ENCODE data around the gene SPATS2. TPM values are rescaled to one million over a fixed set of nuclear protein-coding genes. Genes with fewer than 3 reads are reported as not detected.

The SPATS2 gene
- total RNA-seq, 2 experiments from 2014 or later = 22.7 to 36.4 TPM

- CTCF ChIA-PET (ENCODE audit: unreplicated experiment) = no interaction called here
- no peak overlapping the region for H3K4me2 ChIP-seq (ENCODE audit: low read length)
- H3K4me3 ChIP-seq (ENCODE audit: low read depth, low read length, poor library complexity, severe bottlenecking) = no peak overlapping the region
- H3K9me3 ChIP-seq (ENCODE audit: low read length) = no peaks in the 10 kb centered on the region
- DNase-seq (ENCODE audit: low spot score) = no peak
- H3K4me1 ChIP-seq (ENCODE audit: insufficient read depth, low read length, poor library complexity, severe bottlenecking) = no peaks in the 10 kb centered on the region
- H3K9me2 ChIP-seq (ENCODE audit: insufficient read depth, low read length) = no peaks in the 10 kb centered on the region
- BruUV-seq (replicated peaks) = no TSS peak
- no peak overlapping the region for H3K27ac ChIP-seq (ENCODE audit: low read depth, low read length, poor library complexity, severe bottlenecking)
- no peak overlapping the region for H2AFZ ChIP-seq (ENCODE audit: low read length)
- intact Hi-C loops (cut with micrococcal nuclease; ENCODE audit: unreplicated experiment) = no loop called here
- no peak for TF ChIP-seq CTCF (conservative IDR thresholded peaks at IDR 0.05; ENCODE audit: low read length)
- TF ChIP-seq EZH2phosphoT487 (IDR thresholded peaks at IDR 0.05; ENCODE audit: borderline replicate concordance, low read depth, low read length) = no peak
- 0 out of 2 replicates have a peak, but pooled peaks cover 3% of the 10 kb centered on the region for H3K79me2 ChIP-seq (ENCODE audit: insufficient read depth, low read depth, low read length)
- H4K20me1 ChIP-seq (ENCODE audit: insufficient read depth, low read length) = 0 out of 2 replicates have a peak, but pooled peaks cover 4% of the 10 kb centered on the region
- POLR2A ChIA-PET = interaction anchor here (1.2 kb wide), 1 partner anchor 14 kb away, joined by 3 read pairs; no protein-coding TSS in a partner anchor
- peaks cover 11% of the 10 kb centered on the region; the same call in 1 of the 2 replicates for H3K36me3 ChIP-seq (ENCODE audit: insufficient read depth, low read length)
These were observed 48.3 kb downstream of the SPATS2 start for GRCh38 chr12:49415521-49415970.

- ChIA-PET CTCF (ENCODE audit: unreplicated experiment) (no interaction called here), POLR2A (interaction anchor here (0.6 to 0.7 kb wide), 2 partner anchors 13 to 42 kb away, joined by 3 to 4 read pairs; no protein-coding TSS in a partner anchor)
- 0 out of 2 replicates have a peak, but pooled peaks cover 4% of the 10 kb centered on the region for H4K20me1 ChIP-seq (ENCODE audit: insufficient read depth, low read length)
- H3K4me1 ChIP-seq (ENCODE audit: insufficient read depth, low read length, poor library complexity, severe bottlenecking) = no peaks in the 10 kb centered on the region
- H3K4me3 ChIP-seq (ENCODE audit: low read depth, low read length, poor library complexity, severe bottlenecking) = no peak overlapping the region
- no peak overlapping the region for H3K27ac ChIP-seq (ENCODE audit: low read depth, low read length, poor library complexity, severe bottlenecking)
- H3K4me2 ChIP-seq (ENCODE audit: low read length) = no peak overlapping the region
- intact Hi-C loops (cut with micrococcal nuclease; ENCODE audit: unreplicated experiment) = no loop called here
- 0 out of 2 replicates have a peak, but pooled peaks cover 3% of the 10 kb centered on the region for H3K79me2 ChIP-seq (ENCODE audit: insufficient read depth, low read depth, low read length)
- BruUV-seq (replicated peaks) = no TSS peak
- DNase-seq (ENCODE audit: low spot score) = no peak
- no peak overlapping the region for H2AFZ ChIP-seq (ENCODE audit: low read length)
- H3K9me3 ChIP-seq (ENCODE audit: low read length) = no peaks in the 10 kb centered on the region
- 0 out of 2 replicates have a peak, but pooled peaks cover 5% of the 10 kb centered on the region for H3K36me3 ChIP-seq (ENCODE audit: insufficient read depth, low read length)
- TF ChIP-seq EZH2phosphoT487 (IDR thresholded peaks at IDR 0.05; ENCODE audit: borderline replicate concordance, low read depth, low read length) (no peak), CTCF (conservative IDR thresholded peaks at IDR 0.05; ENCODE audit: low read length) (no peak)
- no peaks in the 10 kb centered on the region for H3K9me2 ChIP-seq (ENCODE audit: insufficient read depth, low read length)
These were observed 49.6 kb downstream of the SPATS2 start for GRCh38 chr12:49416892-49417291.

GRCh38 chr12:49417558-49417957 lies 50.3 kb downstream of the SPATS2 start:
- intact Hi-C loops (cut with micrococcal nuclease; ENCODE audit: unreplicated experiment) = no loop called here
- POLR2A ChIA-PET = interaction anchor here (0.6 to 0.7 kb wide), 3 partner anchors 18 to 95 kb away, joined by 3 read pairs; partner anchors contain the start of gene TROAP
- BruUV-seq (replicated peaks) = no TSS peak
- H3K36me3 ChIP-seq (ENCODE audit: insufficient read depth, low read length) = 0 out of 2 replicates have a peak, but pooled peaks cover 5% of the 10 kb centered on the region
- H4K20me1 ChIP-seq (ENCODE audit: insufficient read depth, low read length) = 0 out of 2 replicates have a peak, but pooled peaks cover 4% of the 10 kb centered on the region
- no peak overlapping the region for H3K4me3 ChIP-seq (ENCODE audit: low read depth, low read length, poor library complexity, severe bottlenecking)
- TF ChIP-seq EZH2phosphoT487 (IDR thresholded peaks at IDR 0.05; ENCODE audit: borderline replicate concordance, low read depth, low read length) (no peak), CTCF (conservative IDR thresholded peaks at IDR 0.05; ENCODE audit: low read length) (no peak)
- no peaks in the 10 kb centered on the region for H3K9me2 ChIP-seq (ENCODE audit: insufficient read depth, low read length)
- no peak overlapping the region for H3K4me2 ChIP-seq (ENCODE audit: low read length)
- no peak for DNase-seq (ENCODE audit: low spot score)
- no peak overlapping the region for H2AFZ ChIP-seq (ENCODE audit: low read length)
- 0 out of 2 replicates have a peak, but pooled peaks cover 3% of the 10 kb centered on the region for H3K79me2 ChIP-seq (ENCODE audit: insufficient read depth, low read depth, low read length)
- H3K9me3 ChIP-seq (ENCODE audit: low read length) = no peaks in the 10 kb centered on the region
- no peak overlapping the region for H3K27ac ChIP-seq (ENCODE audit: low read depth, low read length, poor library complexity, severe bottlenecking)
- CTCF ChIA-PET (ENCODE audit: unreplicated experiment) = no interaction called here
- H3K4me1 ChIP-seq (ENCODE audit: insufficient read depth, low read length, poor library complexity, severe bottlenecking) = no peaks in the 10 kb centered on the region
